H1 (cell line): ENCODE measurements around the gene SLC6A17. TPM values are rescaled to one million over a fixed set of nuclear protein-coding genes. Genes with fewer than 3 reads are reported as not detected.

Experiments
- CTCF ChIA-PET: fragments of 300-600 bp; sonication (Branson Sonifier 250); formaldehyde crosslinking; loops from one replicate; lab custom pipeline; 2021; ENCODE audit not compliant: partially characterized antibody; lab: Charles Lee
- POLR2A ChIA-PET: fragments of 300-600 bp; sonication (Branson Sonifier 250); formaldehyde crosslinking; loops from one replicate; lab custom pipeline; 2021; ENCODE audit warnings: inconsistent platforms; ENCODE audit not compliant: partially characterized antibody; lab: Charles Lee
- DNase-seq, 2 experiments: peaks; one replicate each; pipeline versions ENCODE4 v3.0.0 to v3.0.0-alpha.2; 2010 to 2022; ENCODE audit warnings: low spot score in 2 of 2, low read depth in 1 of 2, mixed read lengths in 1 of 2
- FAIRE-seq: peaks from 2 replicates; lab custom pipeline; 2011; peaks lifted over from hg19 to GRCh38; lab: Jason Lieb, UNC
- H2AFZ ChIP-seq: 2 replicates; pipeline ENCODE4 v1.8.1; 2012; ENCODE audit warnings: low read length, inconsistent platforms
- H2AK5ac ChIP-seq: 2 replicates; pipeline ENCODE4 v1.6.1; 2013; ENCODE audit warnings: low read depth, low read length
- H2BK120ac ChIP-seq: replicated peaks from 2 replicates; pipeline ENCODE3; 2013; ENCODE audit warnings: low read depth, low read length, inconsistent platforms
- H2BK12ac ChIP-seq: 2 replicates; pipeline ENCODE4 v1.6.1; 2013; ENCODE audit warnings: low read depth, low read length
- H2BK15ac ChIP-seq: 2 replicates; pipeline ENCODE4 v1.6.1; 2013; ENCODE audit warnings: low read length
- H2BK20ac ChIP-seq: 2 replicates; pipeline ENCODE4 v1.6.1; 2013; ENCODE audit warnings: low read length
- H2BK5ac ChIP-seq: 2 replicates; pipeline ENCODE4 v1.6.1; 2013; ENCODE audit warnings: low read depth, low read length
- H3K14ac ChIP-seq: 2 replicates; pipeline ENCODE4 v1.6.1; 2013; ENCODE audit warnings: inconsistent platforms; ENCODE audit not compliant: insufficient read length
- H3K18ac ChIP-seq: 2 replicates; pipeline ENCODE4 v1.6.1; 2013; ENCODE audit warnings: low read length; ENCODE audit errors: extremely low read depth
- H3K23ac ChIP-seq: 2 replicates; pipeline ENCODE4 v1.6.1; 2013; ENCODE audit warnings: inconsistent platforms; ENCODE audit not compliant: insufficient read length
- H3K23me2 ChIP-seq: 2 replicates; pipeline ENCODE4 v1.6.1; 2013; ENCODE audit warnings: low read depth, low read length
- H3K27ac ChIP-seq: 2 replicates; pipeline ENCODE4 v1.6.1; 2011; ENCODE audit warnings: low read depth, low read length, inconsistent platforms
- H3K27me3 ChIP-seq, 4 experiments: replicated peaks in 1 of 4; 1 replicate in 1 of 4; 2 replicates in 3 of 4; pipeline versions ENCODE4 v1.6.1 to v1.8.1; 2011 to 2013; ENCODE audit warnings: low read length in 3 of 4, mild to moderate bottlenecking in 3 of 4, inconsistent platforms in 2 of 4, mixed read lengths in 2 of 4, moderate library complexity in 1 of 4; ENCODE audit not compliant: control insufficient read depth in 3 of 4, insufficient read depth in 3 of 4; ENCODE audit errors: extremely low read depth in 1 of 4
- H3K36me3 ChIP-seq, 4 experiments: 2 replicates each; pipeline versions ENCODE4 v1.6.1 to v1.8.1; 2011 to 2013; ENCODE audit warnings: mild to moderate bottlenecking in 4 of 4, low read length in 3 of 4, moderate library complexity in 2 of 4, control low read depth in 1 of 4, inconsistent platforms in 1 of 4; ENCODE audit not compliant: insufficient read depth in 4 of 4, control insufficient read depth in 2 of 4
- H3K4ac ChIP-seq: replicated peaks from 2 replicates; pipeline ENCODE3; 2013; ENCODE audit warnings: low read length, low read depth, mixed read lengths, inconsistent platforms; ENCODE audit not compliant: insufficient read length
- H3K4me1 ChIP-seq, 4 experiments: replicated peaks in 1 of 4; 1 replicate in 1 of 4; 2 replicates in 3 of 4; pipeline versions ENCODE4 v1.6.1 to v1.8.1; 2011 to 2013; ENCODE audit warnings: low read length in 3 of 4, inconsistent platforms in 2 of 4, mixed read lengths in 1 of 4; ENCODE audit not compliant: insufficient read depth in 4 of 4, control insufficient read depth in 3 of 4
- H3K4me2 ChIP-seq, 2 experiments: 2 replicates each; pipeline versions ENCODE4 v1.6.1 to v1.8.1; 2011 to 2013; ENCODE audit warnings: low read depth in 2 of 2, low read length in 2 of 2, control low read depth in 1 of 2, inconsistent platforms in 1 of 2, mild to moderate bottlenecking in 1 of 2; ENCODE audit not compliant: insufficient read depth in 1 of 2
- H3K4me3 ChIP-seq, 4 experiments: fragments of 200-600, 300-600 bp in 1 of 4; sonication (generic), shearing (Covaris generic), sonication (Bioruptor Twin) in 1 of 4; 2 replicates each; pipeline versions ENCODE4 v1.5.1 to v1.8.1; 2011 to 2016; ENCODE audit warnings: low read length in 4 of 4, low read depth in 3 of 4, control low read depth in 2 of 4, inconsistent platforms in 2 of 4, mild to moderate bottlenecking in 2 of 4, mixed read lengths in 1 of 4, moderate library complexity in 1 of 4; ENCODE audit not compliant: insufficient read depth in 2 of 4; ENCODE audit errors: extremely low read depth in 1 of 4
- H3K56ac ChIP-seq: replicated peaks from 2 replicates; pipeline ENCODE3; 2013; ENCODE audit warnings: low read depth, mild to moderate bottlenecking, mixed read lengths, low read length, inconsistent platforms; ENCODE audit not compliant: insufficient read length
- H3K79me1 ChIP-seq: 2 replicates; pipeline ENCODE4 v1.6.1; 2013; ENCODE audit warnings: low read depth, low read length, control low read depth
- H3K79me2 ChIP-seq, 2 experiments: 2 replicates each; pipeline versions ENCODE4 v1.6.1 to v1.8.1; 2012 to 2013; ENCODE audit warnings: low read length in 2 of 2, mild to moderate bottlenecking in 2 of 2, inconsistent platforms in 1 of 2; ENCODE audit not compliant: insufficient read depth in 2 of 2, control insufficient read depth in 1 of 2
- H3K9ac ChIP-seq, 4 experiments: replicated peaks in 1 of 4; 1 replicate in 1 of 4; 2 replicates in 3 of 4; pipeline versions ENCODE4 v1.6.1 to v1.8.1; 2011 to 2013; ENCODE audit warnings: low read depth in 3 of 4, low read length in 3 of 4, control low read depth in 2 of 4, mild to moderate bottlenecking in 2 of 4, moderate library complexity in 2 of 4, inconsistent platforms in 1 of 4; ENCODE audit errors: extremely low read depth in 1 of 4
- H3K9me3 ChIP-seq, 2 experiments: 2 replicates each; pipeline versions ENCODE4 v1.6.1 to v1.8.1; 2012 to 2013; ENCODE audit warnings: mild to moderate bottlenecking in 2 of 2, moderate library complexity in 2 of 2, control low read depth in 1 of 2, inconsistent platforms in 1 of 2, low read depth in 1 of 2, low read length in 1 of 2, mixed read lengths in 1 of 2; ENCODE audit not compliant: insufficient read depth in 2 of 2
- H4K20me1 ChIP-seq, 2 experiments: replicated peaks in 1 of 2; 2 replicates each; pipeline versions ENCODE3 to v1.8.1; 2011 to 2013; ENCODE audit warnings: inconsistent platforms in 2 of 2, low read length in 2 of 2, mild to moderate bottlenecking in 1 of 2; ENCODE audit not compliant: insufficient read depth in 2 of 2, control insufficient read depth in 1 of 2
- H4K5ac ChIP-seq: 2 replicates; pipeline ENCODE4 v1.6.1; 2013; ENCODE audit warnings: low read length, low read depth, mixed read lengths, inconsistent platforms; ENCODE audit not compliant: insufficient read length
- H4K8ac ChIP-seq: 2 replicates; pipeline ENCODE4 v1.8.0; 2013; ENCODE audit warnings: mild to moderate bottlenecking, moderate library complexity, low read length, inconsistent platforms; ENCODE audit not compliant: insufficient read depth; ENCODE audit errors: extremely low read depth
- H4K91ac ChIP-seq: replicated peaks from 2 replicates; pipeline ENCODE3; 2013; ENCODE audit warnings: low read length, mixed read lengths, inconsistent platforms; ENCODE audit not compliant: insufficient read length
- BRCA1 ChIP-seq: IDR thresholded peaks from 2 replicates; pipeline ENCODE4 v1.6.1; 2012; ENCODE audit warnings: low read depth, low read length, improper control_type of control experiment
- CHD2 ChIP-seq: IDR thresholded peaks from 2 replicates; pipeline ENCODE4 v1.6.1; 2012; ENCODE audit warnings: low read length, improper control_type of control experiment
- CREB1 ChIP-seq: IDR thresholded peaks from 2 replicates; pipeline ENCODE4 v1.6.1; 2012; ENCODE audit warnings: inconsistent platforms
- E2F6 ChIP-seq: IDR thresholded peaks from 2 replicates; pipeline ENCODE4 v1.6.1; 2012; ENCODE audit warnings: inconsistent platforms
- EP300 ChIP-seq, 2 experiments: IDR thresholded peaks; 1 replicate in 1 of 2; 2 replicates in 1 of 2; pipeline ENCODE4 v1.6.1; 2011 to 2012; ENCODE audit warnings: low read depth in 2 of 2, low read length in 2 of 2, mild to moderate bottlenecking in 2 of 2, borderline replicate concordance in 1 of 2, inconsistent platforms in 1 of 2, moderate library complexity in 1 of 2
- EZH2 ChIP-seq: fragments of 200-600 bp; sonication (generic); IDR thresholded peaks from 2 replicates; pipeline ENCODE4 v1.7.1; 2012; ENCODE audit warnings: low read depth, mild to moderate bottlenecking, moderate library complexity, low read length, inconsistent platforms; ENCODE audit not compliant: severe bottlenecking
- MAFK ChIP-seq: IDR thresholded peaks from 2 replicates; pipeline ENCODE4 v1.6.1; 2012; ENCODE audit warnings: low read depth, mild to moderate bottlenecking, improper control_type of control experiment, low read length
- PHF8 ChIP-seq: fragments of 200-600 bp; sonication (generic); conservative IDR thresholded peaks from 2 replicates; pipeline ENCODE4 v1.7.1; 2012; ENCODE audit warnings: low read depth, mild to moderate bottlenecking, inconsistent platforms, low read length, moderate library complexity
- POLR2A ChIP-seq, 2 experiments: IDR thresholded peaks; 1 replicate in 1 of 2; 2 replicates in 1 of 2; pipeline ENCODE4 v1.6.1; 2011; ENCODE audit warnings: low read depth in 2 of 2, low read length in 2 of 2, mild to moderate bottlenecking in 2 of 2; ENCODE audit errors: control extremely low read depth in 1 of 2
- POU5F1 ChIP-seq: IDR thresholded peaks from 2 replicates; pipeline ENCODE4 v1.6.1; 2011; ENCODE audit warnings: low read depth, mild to moderate bottlenecking, low read length, moderate library complexity
- SP1 ChIP-seq: IDR thresholded peaks from 2 replicates; pipeline ENCODE4 v1.6.1; 2011; ENCODE audit warnings: low read depth, low read length
- SP4 ChIP-seq: IDR thresholded peaks from 2 replicates; pipeline ENCODE4 v1.6.1; 2012; ENCODE audit warnings: low read length, inconsistent platforms
- SUZ12 ChIP-seq: fragments of 200-600 bp; sonication (generic); IDR thresholded peaks from 2 replicates; pipeline ENCODE4 v1.6.1; 2012; ENCODE audit warnings: mild to moderate bottlenecking, inconsistent platforms, low read length, moderate library complexity, mixed read lengths
- TAF1 ChIP-seq: IDR thresholded peaks from 2 replicates; pipeline ENCODE4 v1.6.1; 2011; ENCODE audit warnings: mild to moderate bottlenecking, low read depth, low read length
- TBP ChIP-seq: IDR thresholded peaks from 2 replicates; pipeline ENCODE4 v1.6.1; 2011; ENCODE audit warnings: low read depth, low read length, improper control_type of control experiment
- TEAD4 ChIP-seq: IDR thresholded peaks from 2 replicates; pipeline ENCODE4 v1.6.1; 2012; ENCODE audit warnings: low read depth, low read length, inconsistent platforms, mixed read lengths
- WGBS, 2 experiments: shearing (Covaris generic) in 1 of 2; methylation state at CpG; one replicate each; pipeline versions ENCODE4 v1.1.6 to v1.1.7; 2013 to 2015; ENCODE audit warnings: low lambda C conversion rate in 2 of 2, mixed read lengths in 2 of 2, inconsistent platforms in 1 of 2, low coverage in 1 of 2, missing lambda C conversion rate in 1 of 2; ENCODE audit not compliant: insufficient replicate concordance in 2 of 2, insufficient coverage in 1 of 2, insufficient read length in 1 of 2; ENCODE audit errors: extremely low coverage in 1 of 2, missing lambda C conversion rate in 1 of 2; 5-methylcytosine and 5-hydroxymethylcytosine counted together
- polyA plus RNA-seq, 7 experiments: library from polyadenylated mRNA; depleted of rRNA in 3 of 7; stranded (reverse) in 5 of 7; unstranded in 2 of 7; fragments of >200 nt in 5 of 7; fragments of 200-250 nt in 2 of 7; gene quantifications; 1 replicate in 5 of 7; 2 replicates in 1 of 7; 4 replicates in 1 of 7; pipeline versions ENCODE4 v1.2.1 to v1.2.3, GENCODE V29; 2011 to 2013; ENCODE audit warnings: missing spikeins in 2 of 7, mixed read lengths in 2 of 7
- total RNA-seq: library from RNA; stranded (reverse); fragmentation: NEBNext Ultra II Directional; extraction: Animal tissue kit (Norgen Biotek cat#: 25700); gene quantifications from 2 replicates; pipeline ENCODE4 v1.2.1, GENCODE V29; 2021

The SLC6A17 gene
- total and polyA plus RNA-seq, 2 of the 8 experiments (the other 6 are each of a cell fraction or from before 2014, with no cell fraction given) = 0.15 to 0.28 TPM

- H3K23me2 ChIP-seq = no peaks in the 10 kb centered on the region
- H4K8ac ChIP-seq = no peak overlapping the region
- no peak overlapping the region for H2BK5ac ChIP-seq
- H2BK120ac ChIP-seq = no peak overlapping the region
- no peak overlapping the region for H2BK15ac ChIP-seq
- H3K36me3 ChIP-seq = no peaks in the 10 kb centered on the region
- no peaks in the 10 kb centered on the region for H3K9me3 ChIP-seq
- no peaks in the 10 kb centered on the region for H3K79me1 ChIP-seq
- H2AFZ ChIP-seq = no peak overlapping the region
- no peak overlapping the region for H3K4ac ChIP-seq
- H2AK5ac ChIP-seq = no peak overlapping the region
- POLR2A ChIA-PET = interaction anchor here (1.2 to 1.5 kb wide), 2 partner anchors 22 to 30 kb away, joined by 4 to 5 read pairs; no protein-coding TSS in a partner anchor
- no peak overlapping the region for H4K91ac ChIP-seq
- H3K4me1 ChIP-seq = no peaks in the 10 kb centered on the region; a peak in 1 of 7 replicates
- CTCF ChIA-PET = interaction anchor here (0.6 to 27.0 kb wide), 13 partner anchors 8 to 118 kb away, joined by 3 to 845 read pairs (median 5); partner anchors contain the start of gene SLC6A17
- no peak for DNase-seq
- H2BK20ac ChIP-seq = no peak overlapping the region
- no peaks in the 10 kb centered on the region; a peak in 1 of 7 replicates for H3K27me3 ChIP-seq
- H4K5ac ChIP-seq = no peak overlapping the region
- H2BK12ac ChIP-seq = no peak overlapping the region
- H3K79me2 ChIP-seq = no peaks in the 10 kb centered on the region
- no peak overlapping the region for H3K4me2 ChIP-seq
- H3K23ac ChIP-seq = no peak overlapping the region
- H3K9ac ChIP-seq = no peak overlapping the region
- H3K18ac ChIP-seq = no peak overlapping the region
- WGBS, 2 experiments = 84% methylated on average over 9 of the region's 9 CpGs; no CpG with 5 or more reads in 1 of the 2 experiments
- H3K56ac ChIP-seq = no peak overlapping the region
- H4K20me1 ChIP-seq = no peaks in the 10 kb centered on the region
- H3K27ac ChIP-seq = no peak overlapping the region
- FAIRE-seq = no peak
- no peak overlapping the region for H3K4me3 ChIP-seq
- H3K14ac ChIP-seq = no peak overlapping the region
- no peak for TF ChIP-seq BRCA1
- TF ChIP-seq SUZ12 = no peak
- TF ChIP-seq TBP = no peak
- no peak for TF ChIP-seq SP4
- no peak for TF ChIP-seq EP300 (IDR thresholded peaks at IDR 0.05; ENCODE audit: borderline replicate concordance in 1 of 2, low read depth in 2 of 2, low read length in 2 of 2)
- no peak for TF ChIP-seq EZH2
- no peak for TF ChIP-seq TEAD4
- TF ChIP-seq SP1 = no peak
- TF ChIP-seq CHD2 = no peak
- TF ChIP-seq E2F6 = no peak
- no peak for TF ChIP-seq PHF8
- no peak for TF ChIP-seq TAF1
- TF ChIP-seq POU5F1 = no peak
- no peak for TF ChIP-seq POLR2A (IDR thresholded peaks at IDR 0.05; ENCODE audit: control extremely low read depth in 1 of 2, low read depth in 2 of 2, low read length in 2 of 2)
- TF ChIP-seq CREB1 = no peak
- no peak for TF ChIP-seq MAFK
Observed at GRCh38 chr1:110112656-110113055, 37.6 kb upstream of the SLC6A17 start.
